IPS DF 6.9 (cell line): ENCODE data around the gene ANKHD1.
A peak's percentile ranks its signal among the peaks of the same experiment; 100 is the strongest.

Source experiments
- DNase-seq: peaks from one replicate; pipeline ENCODE4 v3.0.0-alpha.2; 2013; ENCODE audit warnings: low read depth, low spot score
- H3K27ac ChIP-seq: one replicate; pipeline ENCODE4 v1.5.1; 2013; ENCODE audit warnings: low read length, control low read depth
- H3K27me3 ChIP-seq: 2 replicates; pipeline ENCODE4 v1.6.1; 2013; ENCODE audit warnings: mild to moderate bottlenecking, low read length; ENCODE audit not compliant: control insufficient read depth, insufficient read depth
- H3K36me3 ChIP-seq: 2 replicates; pipeline ENCODE4 v1.6.1; 2013; ENCODE audit warnings: low read length; ENCODE audit not compliant: control insufficient read depth, insufficient read depth
- H3K4me1 ChIP-seq: 2 replicates; pipeline ENCODE4 v1.6.1; 2013; ENCODE audit warnings: low read length; ENCODE audit not compliant: control insufficient read depth, insufficient read depth
- H3K4me3 ChIP-seq: 2 replicates; pipeline ENCODE4 v1.5.1; 2013; ENCODE audit warnings: mild to moderate bottlenecking, low read length
- H3K9me3 ChIP-seq: 2 replicates; pipeline ENCODE4 v1.6.1; 2013; ENCODE audit warnings: low read length, inconsistent platforms; ENCODE audit not compliant: control insufficient read depth, insufficient read depth
- WGBS: extraction: QIAGEN DNeasy Blood & Tissue Kit; methylation state at CpG from one replicate; pipeline ENCODE4 v1.1.7; 2013; ENCODE audit warnings: mixed read lengths, missing lambda C conversion rate; ENCODE audit not compliant: insufficient read length, insufficient coverage; 5-methylcytosine and 5-hydroxymethylcytosine counted together

ANKHD1 gene

DNA sequence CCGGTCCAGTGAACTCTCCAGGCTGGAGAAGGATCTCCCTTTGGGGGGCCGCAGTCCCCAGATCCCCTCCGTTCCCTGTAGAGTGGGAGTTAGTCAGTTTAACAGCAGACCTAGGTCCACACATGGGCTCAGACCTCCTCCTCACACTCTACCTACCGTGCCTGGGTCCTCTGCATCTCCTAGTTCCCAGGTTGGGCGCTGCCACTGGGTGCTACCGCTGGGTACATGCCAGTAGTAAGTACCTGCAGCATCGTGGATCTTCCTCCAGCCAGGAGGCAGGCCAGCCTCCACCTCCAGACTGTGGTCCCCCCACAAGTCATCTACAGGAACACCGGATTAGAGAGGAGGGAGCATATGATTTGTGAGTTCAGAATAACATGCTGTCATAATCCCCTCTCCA is 162.0 kb downstream of the ANKHD1 start:
- no peaks in the 10 kb centered on the region for H3K9me3 ChIP-seq
- peaks cover 15% of the 10 kb centered on the region for H3K36me3 ChIP-seq
- H3K4me1 ChIP-seq = peaks cover 2% of the 10 kb centered on the region; the same call in 1 of the 2 replicates
- no peak overlapping the region for H3K27ac ChIP-seq
- DNase-seq = no peak
- peak overlapping the region; percentile 66; the same call in 1 of the 2 replicates for H3K4me3 ChIP-seq
- no CpG with 5 or more reads among the region's 8 CpGs for WGBS
- no peaks in the 10 kb centered on the region for H3K27me3 ChIP-seq

DNA sequence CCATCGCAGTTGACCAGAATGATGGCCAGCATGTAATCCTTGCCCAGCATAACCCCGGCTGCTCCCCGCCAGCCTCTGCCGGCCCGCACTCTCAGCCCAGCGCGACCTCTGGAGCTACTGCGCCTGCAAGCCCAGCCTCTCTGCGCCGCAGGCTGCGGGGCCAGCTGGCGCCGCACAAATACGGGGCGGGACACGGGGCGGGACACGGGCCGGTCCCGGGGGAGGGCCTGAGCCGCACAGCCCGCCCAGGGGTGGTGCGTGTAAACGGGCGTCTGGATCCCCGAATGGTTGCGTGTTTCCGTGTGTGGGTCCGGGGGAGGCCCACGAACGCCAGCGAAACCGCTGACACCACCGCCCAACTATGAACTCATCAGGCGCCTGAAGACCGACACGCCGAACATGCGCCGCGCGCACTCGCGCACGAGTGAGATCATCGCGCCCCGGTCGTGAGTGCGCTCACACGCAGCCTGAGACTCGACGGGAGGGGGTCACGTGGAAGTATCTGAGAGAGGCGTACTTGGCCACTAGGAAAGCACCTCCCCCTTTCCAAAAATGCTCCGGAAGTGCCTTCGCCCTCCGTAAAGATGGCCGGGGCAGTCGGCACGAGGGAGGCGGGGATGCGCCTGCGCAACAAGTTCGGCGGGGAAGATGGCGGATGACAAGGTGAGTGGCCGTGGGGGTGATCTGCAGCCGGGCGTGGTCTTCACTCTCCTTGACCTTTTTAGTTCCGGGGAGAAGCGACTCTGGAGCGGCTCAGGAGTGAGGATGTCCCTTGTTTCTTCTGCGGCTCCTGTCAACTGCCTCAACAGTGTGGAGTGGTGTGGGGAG is 162.8 kb downstream of the ANKHD1 start, which contains the start of the genes APBB3 and SLC35A4:
TSS of gene APBB3 (minus strand) at position 403 of the 828 bp plus-strand sequence. CDS start at position 50, 353 bp downstream.
TSS of gene SLC35A4 (plus strand) at position 633 of the 828 bp plus-strand sequence. CDS start 2,342 bp downstream, outside the sequence.
- no CpG with 5 or more reads among the region's 74 CpGs for WGBS
- DNase-seq = peak; percentile 92
- Histone ChIP-seq H3K27me3 (no peaks in the 10 kb centered on the region), H3K27ac (no peak within 1 kb of the TSS), H3K4me1 (peaks cover 2% of the 10 kb centered on the region; the same call in 1 of the 2 replicates), H3K36me3 (peaks cover 15% of the 10 kb centered on the region), H3K4me3 (peak within 1 kb of the TSS; percentile 66; the same call in 1 of the 2 replicates), H3K9me3 (no peaks in the 10 kb centered on the region)

DNA sequence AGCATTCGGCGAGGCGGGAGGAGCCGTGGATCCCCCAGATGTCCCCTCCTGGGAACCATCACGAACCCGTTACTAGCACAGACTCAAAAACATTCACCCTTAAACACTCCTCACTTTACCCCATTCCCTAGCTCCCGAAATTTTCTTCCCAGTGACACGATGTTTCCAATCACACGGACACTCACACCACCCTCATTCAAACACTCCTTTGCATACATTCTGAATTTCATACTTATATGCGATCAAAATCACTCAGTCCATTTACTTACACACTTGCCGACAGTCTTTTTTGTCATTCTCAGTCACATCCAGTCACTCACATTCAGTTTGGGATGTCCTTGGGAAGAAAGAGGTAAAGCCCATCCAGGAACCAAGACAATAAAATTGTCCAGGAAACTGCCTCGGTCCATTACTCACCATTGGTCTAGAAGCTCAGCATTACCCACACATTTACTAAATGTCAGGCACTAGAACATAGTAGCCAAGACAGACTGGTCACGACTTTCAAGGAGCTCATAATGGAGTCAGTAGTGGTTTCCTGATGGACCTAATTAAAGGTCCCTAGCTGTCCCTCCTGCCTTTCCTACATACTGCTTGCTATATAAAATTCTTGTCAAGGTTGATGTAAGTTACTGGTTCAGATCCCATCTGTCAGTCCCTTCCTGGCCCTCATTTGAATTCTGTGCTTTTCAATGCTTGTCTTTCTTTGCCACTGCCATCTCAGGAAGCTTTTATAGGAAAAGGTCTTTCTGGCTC is 163.6 kb downstream of the ANKHD1 start:
- Histone ChIP-seq H3K4me1 (peaks cover 2% of the 10 kb centered on the region; the same call in 1 of the 2 replicates), H3K36me3 (peaks cover 15% of the 10 kb centered on the region), H3K4me3 (peak overlapping the region; percentile 66; the same call in 1 of the 2 replicates), H3K27me3 (no peaks in the 10 kb centered on the region), H3K27ac (no peak overlapping the region), H3K9me3 (no peaks in the 10 kb centered on the region)
- no peak for DNase-seq
- 100% methylated on average over 1 of the region's 13 CpGs for WGBS

DNA sequence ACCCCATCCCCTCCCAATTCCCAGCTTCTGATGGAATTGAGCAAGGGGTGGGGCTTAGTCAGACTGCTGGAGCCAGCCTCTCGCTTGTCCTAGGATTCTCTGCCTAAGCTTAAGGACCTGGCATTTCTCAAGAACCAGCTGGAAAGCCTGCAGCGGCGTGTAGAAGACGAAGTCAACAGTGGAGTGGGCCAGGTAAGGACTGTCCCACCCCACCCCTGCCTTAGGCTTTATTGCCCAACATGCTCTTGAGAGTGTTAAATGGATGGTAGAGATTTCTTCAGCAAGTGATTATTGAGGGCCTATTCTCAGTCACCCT is 164.1 kb downstream of the ANKHD1 start:
- DNase-seq = no peak

DNA sequence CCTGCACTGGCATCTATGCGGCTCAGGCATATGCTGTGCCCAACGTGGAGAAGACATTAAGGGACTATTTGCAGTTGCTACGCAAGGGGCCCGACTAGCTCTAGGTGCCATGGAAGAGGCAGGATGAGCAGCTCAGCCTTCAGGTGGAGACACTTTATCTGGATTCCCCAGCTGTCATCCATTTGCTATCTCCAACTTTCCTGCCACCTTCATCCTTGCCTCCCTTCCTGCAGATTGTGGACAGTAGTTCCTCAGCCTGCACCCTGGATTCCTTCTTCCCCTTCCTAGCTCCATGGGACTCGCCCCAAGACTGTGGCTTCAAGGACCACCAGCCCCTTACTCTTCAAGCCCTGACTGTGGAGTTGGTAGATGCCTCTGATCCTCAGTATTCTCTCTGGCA is 165.0 kb downstream of the ANKHD1 start:
- no peak overlapping the region for H3K27ac ChIP-seq

More for the DNA sequence above, 164.1 kb downstream of the ANKHD1 start:
- H3K27me3 ChIP-seq = no peaks in the 10 kb centered on the region
- no CpG with 5 or more reads among the region's 4 CpGs for WGBS
- peaks cover 2% of the 10 kb centered on the region; the same call in 1 of the 2 replicates for H3K4me1 ChIP-seq
- H3K36me3 ChIP-seq = peaks cover 15% of the 10 kb centered on the region
- H3K27ac ChIP-seq = no peak overlapping the region
- H3K4me3 ChIP-seq = no peak overlapping the region
- H3K9me3 ChIP-seq = no peaks in the 10 kb centered on the region

DNA sequence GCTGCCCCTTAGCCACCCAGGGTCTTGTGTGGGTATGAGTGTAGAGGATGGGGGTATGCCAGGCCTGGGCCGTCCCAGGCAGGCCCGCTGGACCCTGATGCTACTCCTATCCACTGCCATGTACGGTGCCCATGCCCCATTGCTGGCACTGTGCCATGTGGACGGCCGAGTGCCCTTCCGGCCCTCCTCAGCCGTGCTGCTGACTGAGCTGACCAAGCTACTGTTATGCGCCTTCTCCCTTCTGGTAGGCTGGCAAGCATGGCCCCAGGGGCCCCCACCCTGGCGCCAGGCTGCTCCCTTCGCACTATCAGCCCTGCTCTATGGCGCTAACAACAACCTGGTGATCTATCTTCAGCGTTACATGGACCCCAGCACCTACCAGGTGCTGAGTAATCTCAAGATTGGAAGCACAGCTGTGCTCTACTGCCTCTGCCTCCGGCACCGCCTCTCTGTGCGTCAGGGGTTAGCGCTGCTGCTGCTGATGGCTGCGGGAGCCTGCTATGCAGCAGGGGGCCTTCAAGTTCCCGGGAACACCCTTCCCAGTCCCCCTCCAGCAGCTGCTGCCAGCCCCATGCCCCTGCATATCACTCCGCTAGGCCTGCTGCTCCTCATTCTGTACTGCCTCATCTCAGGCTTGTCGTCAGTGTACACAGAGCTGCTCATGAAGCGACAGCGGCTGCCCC is 165.6 kb downstream of the ANKHD1 start:
- DNase-seq = no peak
- no peak overlapping the region for H3K4me3 ChIP-seq
- H3K9me3 ChIP-seq = no peaks in the 10 kb centered on the region

More for the DNA sequence above, 165.0 kb downstream of the ANKHD1 start:
- WGBS = no CpG with 5 or more reads among the region's 5 CpGs
- Histone ChIP-seq H3K4me1 (peaks cover 2% of the 10 kb centered on the region; the same call in 1 of the 2 replicates), H3K9me3 (no peaks in the 10 kb centered on the region), H3K36me3 (peaks cover 15% of the 10 kb centered on the region), H3K4me3 (no peak overlapping the region), H3K27me3 (no peaks in the 10 kb centered on the region)
- DNase-seq = no peak

DNA sequence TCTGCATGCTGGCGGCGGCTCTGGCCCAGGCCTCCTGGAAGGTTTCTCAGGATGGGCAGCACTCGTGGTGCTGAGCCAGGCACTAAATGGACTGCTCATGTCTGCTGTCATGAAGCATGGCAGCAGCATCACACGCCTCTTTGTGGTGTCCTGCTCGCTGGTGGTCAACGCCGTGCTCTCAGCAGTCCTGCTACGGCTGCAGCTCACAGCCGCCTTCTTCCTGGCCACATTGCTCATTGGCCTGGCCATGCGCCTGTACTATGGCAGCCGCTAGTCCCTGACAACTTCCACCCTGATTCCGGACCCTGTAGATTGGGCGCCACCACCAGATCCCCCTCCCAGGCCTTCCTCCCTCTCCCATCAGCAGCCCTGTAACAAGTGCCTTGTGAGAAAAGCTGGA is 166.2 kb downstream of the ANKHD1 start:
- H3K4me3 ChIP-seq = no peak overlapping the region
- H3K9me3 ChIP-seq = no peaks in the 10 kb centered on the region
- WGBS = no CpG with 5 or more reads among the region's 13 CpGs
- H3K4me1 ChIP-seq = peaks cover 2% of the 10 kb centered on the region; the same call in 1 of the 2 replicates
- H3K27ac ChIP-seq = no peak overlapping the region
- no peaks in the 10 kb centered on the region for H3K27me3 ChIP-seq
- DNase-seq = no peak
- H3K36me3 ChIP-seq = peaks cover 15% of the 10 kb centered on the region

More for the DNA sequence above, 165.6 kb downstream of the ANKHD1 start:
- H3K27me3 ChIP-seq = no peaks in the 10 kb centered on the region
- H3K36me3 ChIP-seq = peaks cover 15% of the 10 kb centered on the region
- peaks cover 2% of the 10 kb centered on the region; the same call in 1 of the 2 replicates for H3K4me1 ChIP-seq
- WGBS = no CpG with 5 or more reads among the region's 22 CpGs
- H3K27ac ChIP-seq = no peak overlapping the region

DNA sequence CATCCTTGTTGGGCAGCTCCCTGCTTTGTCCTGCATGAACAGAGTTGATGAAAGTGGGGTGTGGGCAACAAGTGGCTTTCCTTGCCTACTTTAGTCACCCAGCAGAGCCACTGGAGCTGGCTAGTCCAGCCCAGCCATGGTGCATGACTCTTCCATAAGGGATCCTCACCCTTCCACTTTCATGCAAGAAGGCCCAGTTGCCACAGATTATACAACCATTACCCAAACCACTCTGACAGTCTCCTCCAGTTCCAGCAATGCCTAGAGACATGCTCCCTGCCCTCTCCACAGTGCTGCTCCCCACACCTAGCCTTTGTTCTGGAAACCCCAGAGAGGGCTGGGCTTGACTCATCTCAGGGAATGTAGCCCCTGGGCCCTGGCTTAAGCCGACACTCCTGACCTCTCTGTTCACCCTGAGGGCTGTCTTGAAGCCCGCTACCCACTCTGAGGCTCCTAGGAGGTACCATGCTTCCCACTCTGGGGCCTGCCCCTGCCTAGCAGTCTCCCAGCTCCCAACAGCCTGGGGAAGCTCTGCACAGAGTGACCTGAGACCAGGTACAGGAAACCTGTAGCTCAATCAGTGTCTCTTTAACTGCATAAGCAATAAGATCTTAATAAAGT is 166.9 kb downstream of the ANKHD1 start:
- Histone ChIP-seq H3K27ac (no peak overlapping the region), H3K27me3 (no peaks in the 10 kb centered on the region), H3K4me3 (no peak overlapping the region), H3K9me3 (no peaks in the 10 kb centered on the region), H3K36me3 (peaks cover 15% of the 10 kb centered on the region), H3K4me1 (peaks cover 2% of the 10 kb centered on the region; the same call in 1 of the 2 replicates)
- WGBS = no CpG with 5 or more reads among the region's 2 CpGs
- no peak for DNase-seq

DNA sequence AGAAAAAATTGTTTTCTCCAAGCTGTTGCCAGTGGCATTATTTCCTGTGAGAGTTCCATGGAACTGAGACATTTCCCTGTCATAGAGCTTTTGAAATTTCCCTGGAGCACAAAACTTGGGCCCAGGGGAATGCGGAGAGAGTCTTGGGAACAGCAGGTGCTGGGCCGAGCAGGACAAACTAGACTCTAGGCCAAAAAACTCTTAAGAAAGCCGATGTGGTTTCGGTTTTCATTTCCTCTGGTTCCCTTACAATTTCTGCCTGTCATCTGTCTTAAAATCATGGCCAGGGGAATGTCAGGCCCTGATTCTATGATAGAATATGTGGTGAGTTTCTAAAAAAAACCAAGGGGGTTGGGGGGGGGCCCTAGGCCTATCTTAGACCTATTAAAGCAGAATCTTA is 167.6 kb downstream of the ANKHD1 start:
- DNase-seq = no peak
- WGBS = no CpG with 5 or more reads among the region's 4 CpGs
- no peaks in the 10 kb centered on the region; the same call in 1 of the 2 replicates for H3K4me1 ChIP-seq
- H3K4me3 ChIP-seq = no peak overlapping the region
- H3K27ac ChIP-seq = no peak overlapping the region
- no peaks in the 10 kb centered on the region for H3K9me3 ChIP-seq
- H3K36me3 ChIP-seq = peaks cover 15% of the 10 kb centered on the region
- H3K27me3 ChIP-seq = no peaks in the 10 kb centered on the region
